Measurements from ENCODE around the gene KRT86.

DNA sequence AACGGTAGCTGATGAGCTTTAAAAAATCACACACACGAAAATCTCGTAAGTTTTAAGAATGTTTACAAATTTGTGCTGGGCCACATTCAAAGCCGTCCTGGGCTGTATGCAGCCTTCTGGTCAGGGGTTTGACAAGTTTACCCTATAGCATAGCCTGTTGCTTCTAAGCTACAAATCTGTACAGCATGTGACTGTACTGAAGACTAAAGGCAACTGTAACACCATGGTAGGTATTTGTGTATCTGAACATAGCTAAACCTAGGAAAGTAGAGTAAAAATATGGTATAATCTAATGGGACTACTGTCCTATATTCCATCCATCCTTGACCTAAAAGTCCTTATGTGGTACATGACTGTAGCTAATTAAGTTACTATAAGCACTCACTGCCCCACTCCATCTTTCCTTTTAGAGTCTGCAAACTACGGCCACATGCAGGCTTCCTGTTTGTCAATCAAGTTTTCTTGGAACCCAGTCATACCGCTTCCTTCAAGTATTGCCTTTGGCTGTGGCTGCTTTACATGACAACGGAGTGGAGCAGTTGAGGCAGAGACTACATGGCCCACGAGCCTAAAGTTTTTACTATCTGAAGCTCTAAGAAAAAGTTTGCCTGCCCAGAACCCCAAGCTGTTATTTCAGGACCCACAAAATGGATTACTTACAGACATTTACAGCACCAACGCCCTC, 22.9 kb upstream of the KRT86 start:
- no peak for TF ChIP-seq EP300 (IDR thresholded peaks at IDR 0.05)
- TF ChIP-seq, protein P1, sequence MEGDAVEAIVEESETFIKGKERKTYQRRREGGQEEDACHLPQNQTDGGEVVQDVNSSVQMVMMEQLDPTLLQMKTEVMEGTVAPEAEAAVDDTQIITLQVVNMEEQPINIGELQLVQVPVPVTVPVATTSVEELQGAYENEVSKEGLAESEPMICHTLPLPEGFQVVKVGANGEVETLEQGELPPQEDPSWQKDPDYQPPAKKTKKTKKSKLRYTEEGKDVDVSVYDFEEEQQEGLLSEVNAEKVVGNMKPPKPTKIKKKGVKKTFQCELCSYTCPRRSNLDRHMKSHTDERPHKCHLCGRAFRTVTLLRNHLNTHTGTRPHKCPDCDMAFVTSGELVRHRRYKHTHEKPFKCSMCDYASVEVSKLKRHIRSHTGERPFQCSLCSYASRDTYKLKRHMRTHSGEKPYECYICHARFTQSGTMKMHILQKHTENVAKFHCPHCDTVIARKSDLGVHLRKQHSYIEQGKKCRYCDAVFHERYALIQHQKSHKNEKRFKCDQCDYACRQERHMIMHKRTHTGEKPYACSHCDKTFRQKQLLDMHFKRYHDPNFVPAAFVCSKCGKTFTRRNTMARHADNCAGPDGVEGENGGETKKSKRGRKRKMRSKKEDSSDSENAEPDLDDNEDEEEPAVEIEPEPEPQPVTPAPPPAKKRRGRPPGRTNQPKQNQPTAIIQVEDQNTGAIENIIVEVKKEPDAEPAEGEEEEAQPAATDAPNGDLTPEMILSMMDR (IDR thresholded peaks at IDR 0.05) = no peak
